ENCODE data around the gene RIN2.

Gene RIN2

DNA sequence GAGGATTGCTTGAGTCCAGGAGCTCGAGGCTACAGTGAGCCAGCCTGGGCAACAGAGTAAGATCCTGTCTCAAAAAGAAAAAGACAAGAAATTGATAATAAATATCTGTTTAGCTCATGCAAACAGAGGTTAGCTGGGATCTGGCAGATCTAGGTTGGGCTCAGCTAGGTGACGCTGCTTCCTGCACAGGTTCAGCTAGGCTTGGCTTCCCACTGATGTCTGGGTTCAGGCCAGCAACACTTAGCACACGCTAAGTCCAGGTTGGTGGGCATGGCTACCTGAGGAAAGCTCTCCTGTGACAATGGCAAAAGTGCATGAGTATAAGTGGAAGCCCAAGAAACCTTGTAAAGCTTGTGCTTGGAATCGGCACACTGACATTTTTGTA lies 48.7 kb downstream of the RIN2 start:
- Histone ChIP-seq H3K36me3 (replicated peaks) (no peaks in the 10 kb centered on the region), H3K27me3 (replicated peaks) (no peaks in the 10 kb centered on the region), H3K27ac (no peak overlapping the region), H3K4me3 (ENCODE audit: low read depth, low read length) (no peak overlapping the region)
- DNase-seq, result no peak
- TF ChIP-seq, protein P1, sequence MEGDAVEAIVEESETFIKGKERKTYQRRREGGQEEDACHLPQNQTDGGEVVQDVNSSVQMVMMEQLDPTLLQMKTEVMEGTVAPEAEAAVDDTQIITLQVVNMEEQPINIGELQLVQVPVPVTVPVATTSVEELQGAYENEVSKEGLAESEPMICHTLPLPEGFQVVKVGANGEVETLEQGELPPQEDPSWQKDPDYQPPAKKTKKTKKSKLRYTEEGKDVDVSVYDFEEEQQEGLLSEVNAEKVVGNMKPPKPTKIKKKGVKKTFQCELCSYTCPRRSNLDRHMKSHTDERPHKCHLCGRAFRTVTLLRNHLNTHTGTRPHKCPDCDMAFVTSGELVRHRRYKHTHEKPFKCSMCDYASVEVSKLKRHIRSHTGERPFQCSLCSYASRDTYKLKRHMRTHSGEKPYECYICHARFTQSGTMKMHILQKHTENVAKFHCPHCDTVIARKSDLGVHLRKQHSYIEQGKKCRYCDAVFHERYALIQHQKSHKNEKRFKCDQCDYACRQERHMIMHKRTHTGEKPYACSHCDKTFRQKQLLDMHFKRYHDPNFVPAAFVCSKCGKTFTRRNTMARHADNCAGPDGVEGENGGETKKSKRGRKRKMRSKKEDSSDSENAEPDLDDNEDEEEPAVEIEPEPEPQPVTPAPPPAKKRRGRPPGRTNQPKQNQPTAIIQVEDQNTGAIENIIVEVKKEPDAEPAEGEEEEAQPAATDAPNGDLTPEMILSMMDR (IDR thresholded peaks at IDR 0.05; ENCODE audit: low read depth, low read length, missing control alignments), result no peak
- in situ Hi-C loops (cut with HindIII; ENCODE audit: low pct_ligation_motif_present, low sequenced_read_pairs), result no loop called here

DNA sequence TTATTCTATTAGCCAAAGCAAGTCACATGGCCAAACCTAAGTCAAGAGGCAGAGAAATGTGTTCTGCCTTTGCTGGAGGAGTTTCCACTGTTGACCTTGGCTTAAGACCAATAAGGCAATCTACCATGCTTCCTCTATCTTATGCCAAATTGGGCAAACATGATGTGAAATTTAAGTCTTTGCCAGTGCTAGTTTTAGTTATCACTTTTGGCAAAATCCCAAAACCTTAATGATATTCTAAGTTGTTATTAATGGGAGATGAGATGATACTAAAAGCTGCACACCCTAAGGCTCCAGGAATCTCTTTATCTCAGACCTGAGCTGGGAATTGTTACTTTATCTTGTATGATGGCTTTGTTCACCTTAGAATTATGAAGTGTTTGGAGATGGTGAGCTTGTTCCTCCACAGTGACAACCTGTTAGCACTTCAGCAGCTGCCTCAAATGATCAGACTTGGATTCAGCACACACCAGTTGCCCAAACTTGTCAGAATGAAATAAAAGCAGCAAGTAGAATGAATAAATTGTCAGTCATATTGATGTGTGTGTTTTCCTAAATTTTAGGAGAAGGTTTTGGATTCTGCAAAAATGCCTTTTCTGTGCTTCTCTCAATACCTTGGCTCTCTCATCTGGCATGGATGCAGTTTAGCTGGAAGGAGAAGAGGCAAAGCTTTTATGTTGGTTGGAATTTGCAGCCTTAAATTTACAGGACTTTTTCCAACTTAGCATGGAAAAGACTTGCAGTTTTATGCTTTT lies 49.3 kb downstream of the RIN2 start:
- TF ChIP-seq, protein P1 (IDR thresholded peaks at IDR 0.05; ENCODE audit: low read depth, low read length, missing control alignments), result no peak
- DNase-seq, result no peak
- in situ Hi-C loops (cut with HindIII; ENCODE audit: low pct_ligation_motif_present, low sequenced_read_pairs), result no loop called here

More for the DNA sequence above, 49.3 kb downstream of the RIN2 start:
- H3K27ac ChIP-seq, result no peak overlapping the region
- H3K36me3 ChIP-seq (replicated peaks), result no peaks in the 10 kb centered on the region
- no peaks in the 10 kb centered on the region for H3K27me3 ChIP-seq (replicated peaks)
- H3K4me3 ChIP-seq (ENCODE audit: low read depth, low read length), result no peak overlapping the region
